ENCODE data around the gene VPS52.
"Not testable (repeated sequence)": the region's sequence is repeated elsewhere in the genome, so short reads cannot be mapped to it uniquely, and the experiment has no call there.

Gene VPS52

DNA sequence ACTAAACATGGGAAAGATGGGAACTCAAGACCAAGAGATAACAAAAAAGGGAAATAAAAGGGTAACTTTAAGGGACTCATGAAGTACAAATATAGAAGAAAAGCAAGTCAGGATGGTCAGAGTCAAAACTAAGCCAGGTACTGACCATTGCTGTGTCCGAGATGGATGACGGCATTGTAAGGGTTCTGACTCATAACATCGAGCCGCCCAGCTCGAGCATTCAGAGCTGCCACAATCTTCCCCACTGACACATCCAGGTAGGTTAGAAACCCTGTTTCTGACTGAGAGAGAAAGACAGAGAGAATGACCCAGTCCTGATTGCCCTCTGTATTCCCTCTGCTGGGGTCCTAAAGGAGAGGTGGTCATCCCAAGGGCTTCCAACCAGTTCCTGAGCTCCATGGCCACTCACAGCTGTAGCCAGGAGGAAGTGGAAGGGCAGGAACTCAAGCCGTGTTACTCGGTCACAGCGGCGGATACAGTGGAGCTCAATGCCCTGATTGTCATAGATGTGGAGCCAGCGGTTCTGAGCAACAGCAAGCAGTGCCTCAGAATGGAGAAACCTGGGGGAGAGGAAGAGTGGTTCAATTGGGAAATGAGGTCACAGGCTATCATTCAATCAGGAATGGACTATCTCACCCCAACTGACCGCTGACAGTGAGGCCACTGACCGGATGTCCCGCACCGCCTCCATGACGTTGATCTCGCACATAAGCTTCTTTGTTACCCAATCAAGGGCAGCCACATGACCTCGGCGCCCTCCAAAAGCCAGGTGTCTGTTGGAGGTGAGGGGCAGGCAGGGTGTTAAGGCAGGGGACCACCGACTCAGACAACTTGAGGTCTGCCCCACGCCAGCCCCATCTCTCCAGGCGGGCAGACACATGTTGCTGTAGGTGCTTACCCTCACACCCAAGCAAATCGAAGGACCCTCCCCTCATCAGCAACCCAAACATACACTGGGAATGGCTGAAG is 15.6 kb upstream of the VPS52 start:
- DNase-seq (ENCODE audit: low read depth, low spot score) = no peak
- H3K27ac ChIP-seq = no peak overlapping the region

DNA sequence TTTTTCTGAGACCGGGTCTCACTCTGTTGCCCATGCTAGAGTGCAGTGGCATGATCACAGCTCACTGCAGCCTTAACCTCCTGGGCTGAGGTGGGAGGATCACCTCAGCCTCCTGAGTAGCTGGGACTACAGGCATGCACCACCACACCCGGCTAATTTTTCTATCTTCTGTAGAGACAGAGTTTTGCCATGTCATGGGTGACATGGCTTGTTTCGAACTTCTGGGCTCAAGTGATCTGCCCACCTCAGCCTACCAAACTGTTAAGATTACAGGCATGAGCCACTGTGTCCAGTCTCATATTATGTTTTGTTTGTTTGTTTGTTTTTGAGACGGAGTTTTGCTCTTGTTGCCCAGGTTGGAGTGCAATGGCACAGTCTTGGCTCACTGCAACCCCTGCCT is 13.5 kb upstream of the VPS52 start:
- DNase-seq (ENCODE audit: low read depth, low spot score); H3K27ac ChIP-seq: not testable (repeated sequence)

- H3K27ac ChIP-seq = no peak overlapping the region
Observed at GRCh38 chr6:33280539-33280938, 8.9 kb upstream of the VPS52 start.

GRCh38 chr6:33279971-33280511 is 8.4 kb upstream of the VPS52 start:
- no peak for DNase-seq (ENCODE audit: low read depth, low spot score)
- H3K27ac ChIP-seq = no peak overlapping the region

More at GRCh38 chr6:33280539-33280938, 8.9 kb upstream of the VPS52 start:
- DNase-seq (ENCODE audit: low read depth, low spot score) = no peak

GRCh38 chr6:33279257-33279695 is 7.6 kb upstream of the VPS52 start:
- DNase-seq (ENCODE audit: low read depth, low spot score) = no peak
- H3K27ac ChIP-seq = no peak overlapping the region

GRCh38 chr6:33278810-33279209 is 7.1 kb upstream of the VPS52 start:
- no peak for DNase-seq (ENCODE audit: low read depth, low spot score)
- H3K27ac ChIP-seq = no peak overlapping the region

DNA sequence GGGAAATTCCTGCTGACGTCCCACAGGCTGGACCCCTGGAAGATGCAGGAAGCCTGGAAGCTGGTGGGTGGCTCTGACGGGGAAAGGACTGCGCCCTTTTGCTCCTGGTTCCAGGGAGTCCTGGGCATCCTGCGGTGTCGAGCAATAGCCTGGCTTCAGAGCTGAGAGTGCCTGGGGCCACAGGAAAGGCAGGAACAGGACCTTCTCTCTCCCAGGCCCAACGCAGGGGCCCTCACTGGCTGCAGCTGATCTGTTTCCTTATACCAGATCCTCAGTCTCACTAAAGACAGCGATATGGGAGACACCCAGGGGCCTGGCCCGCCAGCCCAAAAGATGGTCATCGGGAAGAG is 6.7 kb upstream of the VPS52 start:
- no peak for DNase-seq (ENCODE audit: low read depth, low spot score)
- peak overlapping the region; percentile 90 for H3K27ac ChIP-seq

DNA sequence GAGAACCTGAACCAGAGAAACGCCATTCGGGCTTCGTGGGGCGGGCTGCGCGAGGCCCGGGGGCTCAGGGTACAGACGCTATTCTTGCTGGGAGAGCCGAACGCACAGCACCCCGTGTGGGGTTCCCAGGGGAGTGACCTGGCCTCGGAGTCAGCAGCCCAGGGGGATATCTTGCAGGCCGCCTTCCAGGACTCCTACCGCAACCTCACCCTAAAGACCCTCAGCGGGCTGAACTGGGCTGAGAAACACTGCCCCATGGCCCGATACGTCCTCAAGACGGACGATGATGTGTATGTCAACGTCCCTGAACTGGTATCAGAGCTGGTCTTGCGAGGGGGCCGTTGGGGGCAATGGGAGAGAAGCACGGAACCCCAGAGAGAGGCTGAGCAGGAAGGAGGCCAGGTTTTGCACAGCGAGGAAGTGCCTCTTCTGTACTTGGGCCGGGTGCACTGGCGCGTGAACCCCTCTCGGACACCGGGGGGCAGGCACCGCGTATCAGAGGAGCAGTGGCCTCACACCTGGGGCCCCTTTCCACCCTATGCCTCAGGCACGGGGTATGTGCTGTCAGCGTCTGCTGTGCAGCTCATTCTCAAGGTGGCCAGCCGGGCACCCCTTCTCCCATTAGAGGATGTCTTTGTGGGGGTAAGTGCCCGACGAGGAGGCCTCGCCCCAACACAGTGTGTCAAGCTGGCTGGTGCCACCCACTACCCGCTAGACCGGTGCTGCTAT is 6.2 kb upstream of the VPS52 start:
- H3K27ac ChIP-seq = peak overlapping the region; percentile 90
- DNase-seq (ENCODE audit: low read depth, low spot score) = no peak

- peak; percentile 72 for DNase-seq (ENCODE audit: low read depth, low spot score)
- peak within 1 kb of the TSS; percentile 90 for H3K27ac ChIP-seq
Observed at GRCh38 chr6:33276864-33277662, 5.4 kb upstream of the VPS52 start, which contains the start of gene B3GALT4. TSS of gene B3GALT4 (plus strand) at chr6:33277123. CDS start at chr6:33277420, 297 bp downstream.

DNA sequence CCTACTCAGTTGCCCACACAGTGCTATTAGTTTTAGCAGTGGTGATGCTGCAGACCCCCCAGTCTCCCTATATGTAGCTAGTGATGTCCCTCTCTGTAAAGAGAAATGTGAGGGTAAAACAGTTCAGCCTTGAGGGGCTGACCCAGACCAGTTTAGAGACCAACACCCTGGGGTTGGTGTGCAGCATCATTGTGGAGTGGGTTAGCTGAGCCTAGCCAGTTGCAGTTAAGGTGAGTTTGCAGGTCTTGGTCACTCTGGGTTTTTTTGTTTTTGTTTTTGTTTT is 4.8 kb upstream of the VPS52 start:
- DNase-seq (ENCODE audit: low read depth, low spot score) = no peak
- H3K27ac ChIP-seq = peak overlapping the region; percentile 90

GRCh38 chr6:33275795-33276580 is 4.3 kb upstream of the VPS52 start:
- H3K27ac ChIP-seq = peak overlapping the region; percentile 90
- DNase-seq (ENCODE audit: low read depth, low spot score) = not testable (repeated sequence)

- no peak for DNase-seq (ENCODE audit: low read depth, low spot score)
- H3K27ac ChIP-seq = peak overlapping the region; percentile 90
Observed at GRCh38 chr6:33273924-33274902, 2.5 kb upstream of the VPS52 start.

DNA sequence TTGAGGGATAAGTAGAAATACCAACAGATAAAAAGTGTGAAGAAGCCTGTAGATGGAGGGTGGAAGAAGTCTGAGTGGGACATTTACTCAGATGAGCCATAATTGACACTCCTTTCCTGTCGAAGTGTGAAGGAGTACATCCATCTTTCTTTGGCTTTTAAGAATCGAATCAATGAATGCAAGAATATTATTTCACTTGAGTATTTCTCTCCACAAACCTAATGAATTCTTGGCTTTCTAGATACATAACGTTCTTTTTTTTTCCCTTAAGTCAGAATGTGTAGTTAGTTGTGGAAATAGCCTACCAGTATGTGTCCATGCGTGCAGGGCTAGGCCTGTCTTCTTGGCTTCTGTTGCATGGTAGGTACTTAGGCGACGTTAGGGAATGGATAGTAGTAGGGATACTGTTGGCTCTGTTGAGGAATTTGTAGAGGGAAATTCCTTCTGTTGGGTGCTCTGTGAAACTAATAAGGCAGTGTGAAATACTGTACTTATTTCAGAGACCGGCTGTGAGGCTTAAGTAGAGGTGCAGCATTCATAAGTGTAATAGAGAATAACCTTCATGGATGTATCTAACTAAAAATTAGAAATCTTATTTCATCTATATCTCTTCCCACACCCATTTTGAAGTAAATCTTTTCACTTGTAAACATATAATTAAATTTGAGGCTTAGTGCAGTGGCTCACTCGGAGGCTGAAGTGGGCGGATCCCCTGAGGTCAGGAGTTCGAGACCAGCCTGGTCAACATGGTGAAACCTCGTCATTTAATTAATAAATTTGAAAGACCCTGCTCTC is 1.6 kb upstream of the VPS52 start:
- DNase-seq (ENCODE audit: low read depth, low spot score) = no peak
- H3K27ac ChIP-seq = peak overlapping the region; percentile 90

DNA sequence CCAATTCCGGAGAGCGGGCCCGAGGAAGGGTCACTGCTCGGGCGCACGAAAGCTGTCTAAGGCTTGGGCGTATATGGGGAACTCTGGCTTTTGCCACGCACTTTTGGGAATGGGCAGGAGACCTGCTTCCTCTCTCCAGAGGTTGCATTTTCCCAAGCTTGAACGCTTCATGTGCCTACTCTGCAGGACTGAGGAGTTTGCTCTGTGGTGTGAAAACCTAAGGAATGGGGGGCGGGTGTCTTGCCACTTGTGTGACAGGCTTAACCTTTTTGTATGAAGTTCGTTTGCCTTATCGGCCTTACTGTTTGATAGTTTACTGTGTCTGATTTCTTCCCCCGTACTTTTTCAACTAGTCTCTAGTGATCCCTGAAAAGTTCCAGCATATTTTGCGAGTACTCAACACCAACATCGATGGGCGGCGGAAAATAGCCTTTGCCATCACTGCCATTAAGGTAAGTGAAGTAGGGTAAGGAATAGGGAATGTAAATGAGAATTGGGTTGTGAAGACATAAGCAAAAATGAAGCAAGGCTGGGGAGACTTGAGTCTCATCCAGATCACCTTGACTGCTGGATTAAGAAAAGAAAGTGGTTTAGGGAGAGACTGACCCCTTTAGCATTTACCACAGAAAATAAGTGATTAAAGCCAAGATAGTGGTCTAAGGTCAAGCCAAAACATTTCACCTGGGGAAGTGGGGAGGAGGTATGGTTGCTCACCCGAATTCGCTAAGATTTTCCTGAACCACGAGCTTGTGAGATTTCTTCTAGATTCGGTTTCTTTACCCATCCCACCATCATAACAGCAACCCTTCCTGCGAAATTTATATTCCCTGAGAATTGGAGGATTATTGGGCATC is 826 bp upstream of the VPS52 start:
- no peak for DNase-seq (ENCODE audit: low read depth, low spot score)
- H3K27ac ChIP-seq = peak overlapping the region; percentile 90

DNA sequence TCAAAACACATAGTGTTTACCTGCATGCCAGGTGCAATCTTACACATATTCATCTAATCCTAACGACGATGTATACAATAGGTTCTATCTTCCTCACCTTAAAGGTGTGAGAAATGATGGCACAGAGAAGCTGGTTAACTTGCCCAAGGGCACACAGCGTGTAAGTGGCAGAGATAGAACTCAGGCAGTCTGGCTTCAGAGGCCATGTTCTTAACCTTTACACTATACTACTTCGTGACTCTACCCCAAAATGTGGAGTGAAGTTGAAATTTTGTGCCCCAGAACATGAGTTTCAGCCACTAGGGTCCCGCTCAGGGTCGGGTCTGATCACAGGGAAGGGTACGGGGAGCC is 584 bp downstream of the VPS52 start:
- peak overlapping the region; percentile 90 for H3K27ac ChIP-seq
- DNase-seq (ENCODE audit: low read depth, low spot score) = no peak

GRCh38 chr6:33264015-33264414 is 7.7 kb downstream of the VPS52 start:
- no peak for DNase-seq (ENCODE audit: low read depth, low spot score)
- H3K27ac ChIP-seq = no peak overlapping the region

DNA sequence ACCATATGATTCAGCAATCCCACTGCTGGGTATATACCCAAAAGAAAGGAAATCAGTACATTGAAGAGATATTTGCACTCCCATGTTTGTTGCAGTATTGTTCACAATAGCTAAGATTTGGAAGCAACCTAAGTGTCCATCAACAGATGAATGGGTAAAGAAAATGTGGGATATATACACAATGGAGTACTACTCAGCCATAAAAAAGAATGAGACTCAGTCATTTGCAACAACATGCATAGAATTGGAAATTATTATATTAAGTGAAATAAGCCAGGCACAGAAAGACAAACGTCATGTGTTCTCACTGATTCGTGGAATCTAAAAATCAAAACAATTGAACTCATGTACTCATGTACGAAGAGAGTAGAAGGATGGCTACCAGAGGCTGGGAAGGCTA is 9.2 kb downstream of the VPS52 start:
- not testable (repeated sequence) for DNase-seq (ENCODE audit: low read depth, low spot score); H3K27ac ChIP-seq

All from epithelial cell of prostate (primary cell).